K562 (cell line): ENCODE results near the gene ULK1. TPM values are rescaled to one million over a fixed set of nuclear protein-coding genes. Genes with fewer than 3 reads are reported as not detected.

ENCODE experiments used
- CBFA2T3 ChIP-seq: fragments of 450-650 bp; IDR thresholded peaks from 2 replicates; pipeline ENCODE4 v1.6.1; 2017
- CCAR2 ChIP-seq: fragments of 200-400 bp; formaldehyde crosslinking; IDR thresholded peaks from 2 replicates; pipeline ENCODE4 v1.6.1; 2017; ENCODE audit warnings: mild to moderate bottlenecking, low read depth, low read length
- CCNT2 ChIP-seq: IDR thresholded peaks from 2 replicates; pipeline ENCODE4 v1.6.1; 2011; ENCODE audit warnings: borderline replicate concordance, low read depth, mild to moderate bottlenecking, moderate library complexity, mixed read lengths, low read length; ENCODE audit not compliant: insufficient read length; ENCODE audit errors: extremely low read depth
- CHCHD3 ChIP-seq: fragments of 250-450 bp; sonication (Bioruptor Pico); IDR thresholded peaks from 2 replicates; pipeline ENCODE4 v2.1.2; 2022; ENCODE audit warnings: mild to moderate bottlenecking
- CTCFL ChIP-seq: IDR thresholded peaks from 2 replicates; pipeline ENCODE4 v1.6.1; 2011; ENCODE audit warnings: borderline replicate concordance, low read depth, mild to moderate bottlenecking, moderate library complexity, low read length; ENCODE audit not compliant: insufficient read depth, poor library complexity, severe bottlenecking
- DMBX1 ChIP-seq: fragments of 250-450 bp; sonication (Bioruptor Pico); IDR thresholded peaks from 2 replicates; pipeline ENCODE4 v1.8.0; 2022; ENCODE audit warnings: inconsistent platforms, mild to moderate bottlenecking, moderate library complexity, borderline replicate concordance
- ELF2 ChIP-seq: fragments of 250-450 bp; sonication (Bioruptor Pico); IDR thresholded peaks from 2 replicates; pipeline ENCODE4 v1.5.0; 2021; ENCODE audit warnings: mild to moderate bottlenecking
- ESRRA ChIP-seq: fragments of 450-650 bp; IDR thresholded peaks from 2 replicates; pipeline ENCODE4 v1.6.1; 2014; ENCODE audit warnings: low read depth, mild to moderate bottlenecking, moderate library complexity, borderline replicate concordance
- HNRNPL ChIP-seq: fragments of 200-400 bp; formaldehyde crosslinking; IDR thresholded peaks from 2 replicates; pipeline ENCODE4 v1.6.1; 2017; ENCODE audit warnings: low read depth, mild to moderate bottlenecking, low read length
- MAZ ChIP-seq, 2 experiments: fragments of 450-650 bp in 1 of 2; sonication (generic) in 1 of 2; formaldehyde crosslinking; IDR thresholded peaks in 1 of 2; conservative IDR thresholded peaks in 1 of 2; 2 replicates each; pipeline versions ENCODE4 v1.4.0 to v1.5.0; 2020; ENCODE audit warnings: mild to moderate bottlenecking in 1 of 2, missing genetic modification reagents in 1 of 2
- PHF21A ChIP-seq: fragments of 450-650 bp; IDR thresholded peaks from 2 replicates; pipeline ENCODE4 v1.6.1; 2017; ENCODE audit warnings: low read depth, borderline replicate concordance
- PRPF4 ChIP-seq: fragments of 200-400 bp; formaldehyde crosslinking; IDR thresholded peaks from one replicate; pipeline ENCODE4 v1.6.1; 2017; ENCODE audit warnings: low read length, low read depth, mild to moderate bottlenecking; ENCODE audit not compliant: insufficient read depth, poor library complexity, severe bottlenecking
- SMAD2 ChIP-seq: fragments of 150-350 bp; IDR thresholded peaks from 2 replicates; pipeline ENCODE4 v1.6.1; 2014; ENCODE audit warnings: low read depth, mild to moderate bottlenecking, low read length
- TARDBP ChIP-seq: fragments of 450-650 bp; IDR thresholded peaks from 2 replicates; pipeline ENCODE4 v1.6.1; 2016
- ZNF217 ChIP-seq: sonication (generic); formaldehyde crosslinking; IDR thresholded peaks from 2 replicates; pipeline ENCODE4 v1.8.0; 2022; ENCODE audit warnings: mild to moderate bottlenecking, missing genetic modification reagents
- ZNF316 ChIP-seq: fragments of 450-650 bp; IDR thresholded peaks from 2 replicates; pipeline ENCODE4 v1.6.1; 2016
- ZNF57 ChIP-seq: fragments of 450-650 bp; formaldehyde crosslinking; IDR thresholded peaks from 2 replicates; pipeline ENCODE4 v1.4.0; 2020; ENCODE audit warnings: mild to moderate bottlenecking, moderate library complexity
- ZZZ3 ChIP-seq: fragments of 450-650 bp; IDR thresholded peaks from 2 replicates; pipeline ENCODE4 v1.6.1; 2016; ENCODE audit warnings: antibody characterized with exemption, mild to moderate bottlenecking, moderate library complexity
- polyA plus RNA-seq, 8 experiments: library from polyadenylated mRNA; depleted of rRNA in 4 of 8; stranded (reverse) in 5 of 8; unstranded in 3 of 8; fragments of >200 nt; fragmentation: Nextera tagmentation in 2 of 8; fragmentation: Illumina TruSeq in 1 of 8; extraction: Ambion mirVana in 2 of 8; extraction: Trizol in 1 of 8; gene quantifications; 2 replicates each; pipeline versions ENCODE4 v1.2.1 to v1.2.3, GENCODE V29; 2011 to 2014; ENCODE audit warnings: inconsistent platforms in 1 of 8, missing spikeins in 1 of 8
- total RNA-seq, 7 experiments: library from RNA; depleted of rRNA in 6 of 7; stranded (reverse); fragments of >200 nt in 6 of 7; fragmentation: Illumina TruSeq in 2 of 7; extraction: Trizol in 2 of 7; gene quantifications; 2 replicates each; pipeline versions ENCODE4 v1.2.1 to v1.2.3, GENCODE V29; 2011 to 2021; ENCODE audit warnings: low replicate concordance in 1 of 7
- TF ChIP-seq, protein P1 (sequence below): fragments of 250-450 bp; sonication (Bioruptor Pico); IDR thresholded peaks from 2 replicates; pipeline ENCODE4 v1.8.0; 2022; ENCODE audit warnings: inconsistent platforms, mild to moderate bottlenecking, moderate library complexity, borderline replicate concordance
- TF ChIP-seq, protein P2 (sequence below): IDR thresholded peaks from 2 replicates; pipeline ENCODE4 v1.6.1; 2016; ENCODE audit warnings: missing genetic modification characterization, missing compliant biosample characterization
- TF ChIP-seq, protein P3 (sequence below): fragments of 250-450 bp; sonication (Bioruptor Pico); IDR thresholded peaks from 2 replicates; pipeline ENCODE4 v1.4.0; 2020; ENCODE audit warnings: mild to moderate bottlenecking, moderate library complexity

The ULK1 gene
- total and polyA plus RNA-seq, 9 of the 15 experiments (the other 6 are each of a cell fraction or from before 2014, with no cell fraction given), result 0.15 to 29.4 (median 2.5) TPM

DNA sequence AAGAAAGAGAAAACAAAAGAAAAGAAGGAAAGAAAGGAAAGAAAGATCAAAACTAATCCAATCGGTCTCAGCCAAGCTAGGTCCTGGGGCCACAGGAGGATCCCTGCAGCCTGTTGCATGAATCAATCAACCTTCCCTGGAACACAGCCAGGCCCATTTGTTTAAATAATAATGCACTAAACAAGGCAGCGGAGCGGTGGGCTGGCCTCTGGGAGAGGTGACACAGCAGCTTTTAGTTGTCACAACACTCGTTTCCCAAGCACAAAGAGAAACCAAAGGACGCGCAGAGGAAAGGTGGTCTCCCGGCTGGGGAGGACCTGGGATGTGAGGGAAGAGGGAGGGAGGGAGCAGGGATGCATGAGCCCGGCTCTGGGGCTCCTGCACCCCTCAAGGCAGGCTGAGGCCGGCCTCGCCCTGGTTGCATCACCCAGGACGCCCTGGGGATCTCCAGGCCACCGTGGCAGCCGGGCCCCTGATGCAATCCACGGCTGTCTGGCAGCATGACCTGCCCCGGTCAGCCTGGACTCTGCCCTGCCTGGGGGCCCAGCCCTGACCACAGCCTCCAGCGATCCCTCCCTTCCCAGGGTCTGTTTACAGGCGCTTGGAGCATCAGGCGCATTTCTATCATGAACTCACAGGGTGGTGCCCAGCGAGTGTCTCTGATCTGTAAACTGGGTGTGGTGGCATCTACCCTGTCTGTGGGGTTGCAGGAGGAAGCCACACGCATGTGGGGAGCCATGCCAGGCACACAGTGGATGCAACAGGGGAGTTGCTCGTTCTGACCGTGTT lies 33.8 kb upstream of the ULK1 start (continued):
- TF ChIP-seq, protein P1, sequence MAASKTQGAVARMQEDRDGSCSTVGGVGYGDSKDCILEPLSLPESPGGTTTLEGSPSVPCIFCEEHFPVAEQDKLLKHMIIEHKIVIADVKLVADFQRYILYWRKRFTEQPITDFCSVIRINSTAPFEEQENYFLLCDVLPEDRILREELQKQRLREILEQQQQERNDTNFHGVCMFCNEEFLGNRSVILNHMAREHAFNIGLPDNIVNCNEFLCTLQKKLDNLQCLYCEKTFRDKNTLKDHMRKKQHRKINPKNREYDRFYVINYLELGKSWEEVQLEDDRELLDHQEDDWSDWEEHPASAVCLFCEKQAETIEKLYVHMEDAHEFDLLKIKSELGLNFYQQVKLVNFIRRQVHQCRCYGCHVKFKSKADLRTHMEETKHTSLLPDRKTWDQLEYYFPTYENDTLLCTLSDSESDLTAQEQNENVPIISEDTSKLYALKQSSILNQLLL (CRISPR knock-in tag), result no peak
- peak; percentile 72; the same call in 1 of the 2 replicates for TF ChIP-seq DMBX1 (CRISPR knock-in tag)
- TF ChIP-seq ZNF217, result no peak
- no peak for TF ChIP-seq ZNF57 (CRISPR knock-in tag)
- TF ChIP-seq SMAD2, result no peak
- TF ChIP-seq, protein P2, sequence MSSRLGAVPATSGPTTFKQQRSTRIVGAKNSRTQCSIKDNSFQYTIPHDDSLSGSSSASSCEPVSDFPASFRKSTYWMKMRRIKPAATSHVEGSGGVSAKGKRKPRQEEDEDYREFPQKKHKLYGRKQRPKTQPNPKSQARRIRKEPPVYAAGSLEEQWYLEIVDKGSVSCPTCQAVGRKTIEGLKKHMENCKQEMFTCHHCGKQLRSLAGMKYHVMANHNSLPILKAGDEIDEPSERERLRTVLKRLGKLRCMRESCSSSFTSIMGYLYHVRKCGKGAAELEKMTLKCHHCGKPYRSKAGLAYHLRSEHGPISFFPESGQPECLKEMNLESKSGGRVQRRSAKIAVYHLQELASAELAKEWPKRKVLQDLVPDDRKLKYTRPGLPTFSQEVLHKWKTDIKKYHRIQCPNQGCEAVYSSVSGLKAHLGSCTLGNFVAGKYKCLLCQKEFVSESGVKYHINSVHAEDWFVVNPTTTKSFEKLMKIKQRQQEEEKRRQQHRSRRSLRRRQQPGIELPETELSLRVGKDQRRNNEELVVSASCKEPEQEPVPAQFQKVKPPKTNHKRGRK (tag), result peak; percentile 75
- TF ChIP-seq HNRNPL, result no peak
- TF ChIP-seq CBFA2T3, result no peak
- no peak for TF ChIP-seq CHCHD3 (CRISPR knock-in tag)
- no peak for TF ChIP-seq CCAR2
- TF ChIP-seq ELF2 (CRISPR knock-in tag), result no peak
- peak; percentile 80 for TF ChIP-seq ESRRA
- no peak for TF ChIP-seq CTCFL
- TF ChIP-seq, protein P3, sequence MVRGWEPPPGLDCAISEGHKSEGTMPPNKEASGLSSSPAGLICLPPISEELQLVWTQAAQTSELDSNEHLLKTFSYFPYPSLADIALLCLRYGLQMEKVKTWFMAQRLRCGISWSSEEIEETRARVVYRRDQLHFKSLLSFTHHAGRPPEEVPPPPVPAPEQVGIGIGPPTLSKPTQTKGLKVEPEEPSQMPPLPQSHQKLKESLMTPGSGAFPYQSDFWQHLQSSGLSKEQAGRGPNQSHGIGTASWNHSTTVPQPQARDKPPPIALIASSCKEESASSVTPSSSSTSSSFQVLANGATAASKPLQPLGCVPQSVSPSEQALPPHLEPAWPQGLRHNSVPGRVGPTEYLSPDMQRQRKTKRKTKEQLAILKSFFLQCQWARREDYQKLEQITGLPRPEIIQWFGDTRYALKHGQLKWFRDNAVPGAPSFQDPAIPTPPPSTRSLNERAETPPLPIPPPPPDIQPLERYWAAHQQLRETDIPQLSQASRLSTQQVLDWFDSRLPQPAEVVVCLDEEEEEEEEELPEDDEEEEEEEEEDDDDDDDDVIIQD (CRISPR knock-in tag), result no peak
- TF ChIP-seq PHF21A, result no peak
- 0 out of 2 replicates have a peak, but pooled peaks have one; percentile 68 for TF ChIP-seq ZZZ3
- peak; percentile 34 for TF ChIP-seq CCNT2
- peak; percentile 74 to 89; a peak in 3 of 4 replicates for TF ChIP-seq MAZ (CRISPR knock-in tag; conservative IDR thresholded peaks at IDR 0.05 in 1 of 2, IDR thresholded peaks at IDR 0.05 in 1 of 2)
- peak; percentile 52; the same call in 1 of the 2 replicates for TF ChIP-seq TARDBP
- no peak for TF ChIP-seq PRPF4
- TF ChIP-seq ZNF316, result peak; percentile 93
